Osteoblast (primary cell): ENCODE data around the gene KCNMB1. TPM values are rescaled to one million over a fixed set of nuclear protein-coding genes. Genes with fewer than 3 reads are reported as not detected.

ENCODE experiments used
- DNase-seq: peaks from one replicate; pipeline ENCODE4 v3.0.0; 2011; ENCODE audit warnings: low spot score, mixed read lengths; ENCODE audit not compliant: insufficient read length; ENCODE audit errors: missing footprints
- H2AFZ ChIP-seq: 2 replicates; pipeline ENCODE4 v1.6.0; 2011; ENCODE audit warnings: mild to moderate bottlenecking, low read length
- H3K27ac ChIP-seq: 2 replicates; pipeline ENCODE4 v1.5.1; 2011; ENCODE audit warnings: mild to moderate bottlenecking, low read depth, low read length, moderate library complexity
- H3K27me3 ChIP-seq: 2 replicates; pipeline ENCODE4 v1.6.0; 2012; ENCODE audit warnings: mild to moderate bottlenecking, control low read depth, inconsistent platforms, low read length, moderate library complexity; ENCODE audit not compliant: insufficient read depth
- H3K36me3 ChIP-seq: 2 replicates; pipeline ENCODE4 v1.5.1; 2011; ENCODE audit warnings: mild to moderate bottlenecking, low read length, control low read depth, moderate library complexity; ENCODE audit not compliant: insufficient read depth
- H3K4me1 ChIP-seq: 2 replicates; pipeline ENCODE4 v1.5.1; 2011; ENCODE audit warnings: mild to moderate bottlenecking, low read length, control low read depth, moderate library complexity; ENCODE audit not compliant: insufficient read depth
- H3K4me2 ChIP-seq: 2 replicates; pipeline ENCODE4 v1.6.0; 2011; ENCODE audit warnings: mild to moderate bottlenecking, low read length; ENCODE audit not compliant: insufficient read depth
- H3K4me3 ChIP-seq: fragments of 200-600 bp; sonication (generic); 3 replicates; pipeline ENCODE4 v1.5.1; 2012; ENCODE audit warnings: mild to moderate bottlenecking, low read length, inconsistent platforms; ENCODE audit not compliant: insufficient read depth
- H3K79me2 ChIP-seq: 2 replicates; pipeline ENCODE4 v1.6.0; 2012; ENCODE audit warnings: mild to moderate bottlenecking, low read length, control low read depth, inconsistent platforms; ENCODE audit not compliant: insufficient read depth
- H3K9me3 ChIP-seq: 2 replicates; pipeline ENCODE4 v1.5.1; 2011; ENCODE audit warnings: low read depth, low read length, control low read depth
- H4K20me1 ChIP-seq: 2 replicates; pipeline ENCODE4 v1.6.0; 2012; ENCODE audit warnings: mild to moderate bottlenecking, low read length, control low read depth; ENCODE audit not compliant: insufficient read depth
- total RNA-seq: library from RNA; depleted of rRNA; stranded (reverse); fragments of >200 nt; gene quantifications from 2 replicates; pipeline ENCODE4 v1.2.3, GENCODE V29; 2012
- TF ChIP-seq, protein P1 (sequence below): IDR thresholded peaks from 2 replicates; pipeline ENCODE4 v1.5.1; 2011; ENCODE audit warnings: mild to moderate bottlenecking, low read depth, low read length, moderate library complexity; ENCODE audit errors: extremely low read depth

Gene KCNMB1
- total RNA-seq, 1 donor, result under 0.01 TPM

DNA sequence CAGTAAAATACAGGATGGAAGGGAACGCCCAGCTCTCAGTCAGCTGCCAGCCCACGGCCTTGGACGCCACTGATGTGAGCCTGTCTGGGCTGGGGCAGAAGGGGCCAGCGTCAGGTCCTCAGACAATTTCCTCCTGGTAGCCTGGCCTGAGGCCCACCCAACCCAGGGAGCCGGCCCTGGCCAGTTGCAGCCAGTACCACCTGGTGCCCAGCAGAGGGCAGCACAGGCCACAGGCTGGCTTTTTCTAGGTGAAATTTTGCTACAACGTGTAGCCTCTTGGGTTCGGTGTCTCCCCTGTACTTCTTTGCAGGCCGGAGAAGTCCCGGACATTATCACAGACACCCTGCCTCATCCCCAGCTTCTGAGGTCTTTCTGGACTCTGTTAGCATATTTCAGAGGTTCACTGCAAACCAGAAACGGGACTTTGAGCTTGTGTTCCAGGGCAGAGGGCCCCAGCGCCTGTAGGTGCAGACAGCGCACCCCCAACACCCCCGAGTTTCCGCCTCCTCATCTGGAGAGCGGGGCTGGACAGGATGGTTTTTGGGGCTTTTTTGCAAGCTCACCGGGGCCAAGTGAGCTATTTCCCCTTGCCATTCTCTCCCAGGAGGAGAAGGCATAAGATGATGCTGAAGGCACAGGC, 45.9 kb upstream of the KCNMB1 start:
- Histone ChIP-seq H3K27ac (no peak overlapping the region), H3K4me1 (no peaks in the 10 kb centered on the region), H3K36me3 (no peaks in the 10 kb centered on the region), H3K4me2 (no peak overlapping the region), H3K9me3 (no peaks in the 10 kb centered on the region), H2AFZ (no peak overlapping the region), H3K4me3 (no peak overlapping the region), H4K20me1 (no peaks in the 10 kb centered on the region), H3K79me2 (no peaks in the 10 kb centered on the region), H3K27me3 (peaks cover 17% of the 10 kb centered on the region)
- TF ChIP-seq, protein P1, sequence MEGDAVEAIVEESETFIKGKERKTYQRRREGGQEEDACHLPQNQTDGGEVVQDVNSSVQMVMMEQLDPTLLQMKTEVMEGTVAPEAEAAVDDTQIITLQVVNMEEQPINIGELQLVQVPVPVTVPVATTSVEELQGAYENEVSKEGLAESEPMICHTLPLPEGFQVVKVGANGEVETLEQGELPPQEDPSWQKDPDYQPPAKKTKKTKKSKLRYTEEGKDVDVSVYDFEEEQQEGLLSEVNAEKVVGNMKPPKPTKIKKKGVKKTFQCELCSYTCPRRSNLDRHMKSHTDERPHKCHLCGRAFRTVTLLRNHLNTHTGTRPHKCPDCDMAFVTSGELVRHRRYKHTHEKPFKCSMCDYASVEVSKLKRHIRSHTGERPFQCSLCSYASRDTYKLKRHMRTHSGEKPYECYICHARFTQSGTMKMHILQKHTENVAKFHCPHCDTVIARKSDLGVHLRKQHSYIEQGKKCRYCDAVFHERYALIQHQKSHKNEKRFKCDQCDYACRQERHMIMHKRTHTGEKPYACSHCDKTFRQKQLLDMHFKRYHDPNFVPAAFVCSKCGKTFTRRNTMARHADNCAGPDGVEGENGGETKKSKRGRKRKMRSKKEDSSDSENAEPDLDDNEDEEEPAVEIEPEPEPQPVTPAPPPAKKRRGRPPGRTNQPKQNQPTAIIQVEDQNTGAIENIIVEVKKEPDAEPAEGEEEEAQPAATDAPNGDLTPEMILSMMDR, result peak; percentile 89
- peak; percentile 83 for DNase-seq

DNA sequence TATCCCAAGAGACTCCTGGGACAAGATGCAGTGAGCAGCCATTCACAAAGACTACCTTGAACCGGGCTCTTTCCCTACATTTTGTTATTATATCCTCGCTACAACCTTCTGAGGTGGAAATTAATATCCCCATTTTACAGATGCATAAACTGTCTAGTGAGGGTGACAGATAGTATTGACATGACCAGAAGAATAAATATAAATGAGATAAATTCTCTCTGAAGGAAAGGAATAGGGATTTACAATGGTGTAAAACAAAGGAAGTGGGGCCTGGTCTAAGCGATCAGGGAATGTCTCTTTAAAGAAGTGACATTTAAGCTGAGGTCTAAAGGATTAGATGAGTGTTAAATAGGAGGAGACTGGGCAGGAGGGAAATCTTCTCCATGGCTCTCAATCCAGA, 43.5 kb upstream of the KCNMB1 start:
- no peaks in the 10 kb centered on the region for H3K9me3 ChIP-seq
- peaks cover 20% of the 10 kb centered on the region for H3K27me3 ChIP-seq
- TF ChIP-seq, protein P1, result no peak
- no peak overlapping the region for H2AFZ ChIP-seq
- H3K27ac ChIP-seq, result no peak overlapping the region
- no peaks in the 10 kb centered on the region for H3K79me2 ChIP-seq
- DNase-seq, result no peak
- no peaks in the 10 kb centered on the region for H3K4me1 ChIP-seq
- no peaks in the 10 kb centered on the region for H4K20me1 ChIP-seq
- H3K4me3 ChIP-seq, result no peak overlapping the region
- H3K4me2 ChIP-seq, result no peak overlapping the region
- H3K36me3 ChIP-seq, result no peaks in the 10 kb centered on the region

DNA sequence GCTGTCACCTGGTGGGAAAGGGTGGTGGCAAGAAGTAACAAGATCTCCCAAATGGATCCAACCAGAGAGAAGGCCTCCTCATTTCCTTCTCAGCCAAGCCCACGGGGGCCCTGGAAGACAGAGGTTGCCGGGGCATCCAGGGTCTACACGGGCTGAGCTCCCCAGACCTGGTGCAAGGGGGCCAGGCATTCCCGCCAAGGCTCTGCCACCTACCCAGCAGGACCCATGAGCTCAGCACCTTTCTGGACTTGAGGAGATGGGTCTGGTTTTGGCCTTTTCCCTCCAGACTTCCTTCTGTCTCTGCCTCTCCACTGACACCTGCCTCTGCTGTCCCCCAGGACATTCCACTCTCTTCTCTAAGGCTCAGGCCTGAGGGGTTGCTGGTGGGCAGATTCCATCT, 42.4 kb upstream of the KCNMB1 start:
- no peaks in the 10 kb centered on the region for H3K9me3 ChIP-seq
- no peak overlapping the region for H3K4me3 ChIP-seq
- no peak overlapping the region for H3K27ac ChIP-seq
- no peaks in the 10 kb centered on the region for H4K20me1 ChIP-seq
- no peaks in the 10 kb centered on the region for H3K79me2 ChIP-seq
- peaks cover 20% of the 10 kb centered on the region for H3K27me3 ChIP-seq
- TF ChIP-seq, protein P1, result no peak
- H3K4me2 ChIP-seq, result no peak overlapping the region
- H2AFZ ChIP-seq, result no peak overlapping the region
- DNase-seq, result no peak
- H3K4me1 ChIP-seq, result no peaks in the 10 kb centered on the region
- H3K36me3 ChIP-seq, result no peaks in the 10 kb centered on the region

DNA sequence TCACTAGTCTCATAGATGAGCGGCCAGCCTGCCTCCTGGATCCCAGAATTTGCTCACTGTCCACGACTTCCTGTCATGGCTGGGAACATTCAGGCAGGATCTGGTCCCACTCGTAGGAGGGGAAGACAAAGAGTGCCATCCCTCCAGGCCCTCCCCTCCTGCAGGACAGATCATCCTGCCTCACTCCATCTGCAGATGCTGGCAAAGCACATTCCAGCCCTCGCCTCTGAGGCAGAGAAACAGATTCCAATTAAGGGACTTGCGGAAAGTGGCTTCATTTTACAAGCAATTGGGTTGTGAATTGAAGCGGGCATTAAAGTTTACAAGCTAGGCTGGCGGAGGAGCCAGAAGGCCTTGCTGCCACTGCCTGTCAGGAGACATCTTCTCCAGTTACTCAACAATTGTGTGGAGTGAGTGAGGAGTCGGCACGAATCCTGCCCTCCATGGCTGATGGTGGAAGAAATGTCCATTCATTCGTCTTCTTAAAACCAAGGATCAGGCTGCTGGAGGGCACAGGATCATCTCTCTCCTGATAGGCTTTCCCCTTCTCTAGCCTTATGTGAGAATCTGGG, 41.8 kb upstream of the KCNMB1 start:
- no peak overlapping the region for H3K27ac ChIP-seq
- DNase-seq, result no peak
- TF ChIP-seq, protein P1, result no peak
- H3K27me3 ChIP-seq, result peaks cover 24% of the 10 kb centered on the region
- H2AFZ ChIP-seq, result no peak overlapping the region
- H3K79me2 ChIP-seq, result no peaks in the 10 kb centered on the region
- H3K36me3 ChIP-seq, result no peaks in the 10 kb centered on the region
- H3K4me1 ChIP-seq, result no peaks in the 10 kb centered on the region
- H3K4me3 ChIP-seq, result no peak overlapping the region
- H4K20me1 ChIP-seq, result no peaks in the 10 kb centered on the region
- no peaks in the 10 kb centered on the region for H3K9me3 ChIP-seq
- H3K4me2 ChIP-seq, result no peak overlapping the region
